NK-92 (cell line): ENCODE results near the gene SUPT7L.

Experiments used
- DNase-seq: peaks from one replicate; lab custom pipeline; 2025; ENCODE audit not compliant: unreplicated experiment; lab: John Stamatoyannopoulos, UW

Gene SUPT7L, protein sequence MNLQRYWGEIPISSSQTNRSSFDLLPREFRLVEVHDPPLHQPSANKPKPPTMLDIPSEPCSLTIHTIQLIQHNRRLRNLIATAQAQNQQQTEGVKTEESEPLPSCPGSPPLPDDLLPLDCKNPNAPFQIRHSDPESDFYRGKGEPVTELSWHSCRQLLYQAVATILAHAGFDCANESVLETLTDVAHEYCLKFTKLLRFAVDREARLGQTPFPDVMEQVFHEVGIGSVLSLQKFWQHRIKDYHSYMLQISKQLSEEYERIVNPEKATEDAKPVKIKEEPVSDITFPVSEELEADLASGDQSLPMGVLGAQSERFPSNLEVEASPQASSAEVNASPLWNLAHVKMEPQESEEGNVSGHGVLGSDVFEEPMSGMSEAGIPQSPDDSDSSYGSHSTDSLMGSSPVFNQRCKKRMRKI

GRCh38 chr2:27663285-27664153, at the start of gene SUPT7L, which contains the start of gene SLC4A1AP:
Gene SUPT7L, minus strand, starts transcription at chr2:27663614. Its CDS starts 1,422 bp downstream, at chr2:27662192.
Gene SLC4A1AP, plus strand, starts transcription at chr2:27663889. Its CDS starts 26 bp downstream, at chr2:27663915.
- DNase-seq: no peak

DNA sequence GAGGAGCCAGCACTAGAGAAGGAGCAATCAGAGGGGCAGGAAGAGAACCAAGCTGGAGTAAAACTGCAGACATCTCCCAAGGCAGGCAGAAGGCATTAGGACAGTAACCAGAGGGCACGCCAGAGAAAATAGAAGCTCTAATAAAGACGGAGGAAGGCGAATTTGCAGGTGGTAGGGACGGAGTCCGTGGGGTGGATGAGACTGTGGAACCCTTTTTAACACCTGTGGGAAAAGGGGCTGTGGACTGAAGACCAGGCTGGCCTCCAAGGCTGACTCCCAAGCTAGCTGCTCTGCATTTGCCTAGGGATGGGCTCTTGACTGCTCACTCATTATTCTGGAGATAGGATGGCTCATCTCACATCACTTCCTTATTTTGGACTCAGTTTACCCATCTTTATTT, 49.8 kb upstream of the SUPT7L start:
- no peak for DNase-seq

- DNase-seq: no peak
Observed at GRCh38 chr2:27712522-27712921, 49.1 kb upstream of the SUPT7L start.

GRCh38 chr2:27711804-27712203, 48.4 kb upstream of the SUPT7L start:
- no peak for DNase-seq

- no peak for DNase-seq
Observed at GRCh38 chr2:27710640-27711430, 47.4 kb upstream of the SUPT7L start.

GRCh38 chr2:27709960-27710575, 46.7 kb upstream of the SUPT7L start:
- no peak for DNase-seq

- DNase-seq: no peak
Observed at GRCh38 chr2:27709326-27709725, 45.9 kb upstream of the SUPT7L start.

DNA sequence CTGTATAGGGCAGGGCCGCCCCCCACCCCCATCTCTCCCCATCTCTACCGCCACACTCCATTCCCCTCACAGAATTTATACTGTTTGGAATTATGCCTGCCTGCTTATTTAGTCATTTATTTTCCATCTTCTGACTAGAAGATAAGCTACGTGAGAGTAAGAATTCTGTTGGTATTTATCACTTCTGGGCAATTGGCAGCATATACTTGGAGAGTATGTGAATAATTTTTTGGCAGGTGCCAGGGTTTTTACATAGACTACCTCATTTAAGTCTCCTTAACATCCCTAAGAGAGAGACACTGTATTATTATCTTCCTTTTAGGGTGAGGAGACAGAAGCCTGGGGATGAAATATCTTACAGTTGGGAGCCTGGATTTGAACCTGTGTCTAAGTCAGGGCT, 45.3 kb upstream of the SUPT7L start:
- DNase-seq: no peak

DNA sequence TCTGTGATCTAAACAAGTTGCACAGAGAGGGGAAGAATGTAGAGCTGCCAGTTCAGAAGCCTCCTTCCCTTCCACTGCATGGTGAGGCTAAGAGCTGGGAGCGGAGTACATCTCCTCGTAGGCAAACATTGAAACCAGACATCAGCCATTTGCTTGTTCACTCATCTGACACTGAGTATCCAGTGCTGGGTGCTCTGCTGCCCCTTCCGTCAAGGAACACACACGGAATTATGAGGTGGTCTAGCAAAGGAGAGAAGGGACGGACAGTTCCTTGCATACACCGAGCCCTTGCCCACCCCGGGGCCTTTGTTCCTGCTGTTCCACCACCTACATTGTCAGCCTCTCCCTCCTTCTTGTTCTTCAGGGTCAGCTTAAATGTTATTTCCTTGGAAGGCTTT, 44.8 kb upstream of the SUPT7L start:
- DNase-seq: no peak

GRCh38 chr2:27707462-27708256, 44.2 kb upstream of the SUPT7L start:
- no peak for DNase-seq

DNA sequence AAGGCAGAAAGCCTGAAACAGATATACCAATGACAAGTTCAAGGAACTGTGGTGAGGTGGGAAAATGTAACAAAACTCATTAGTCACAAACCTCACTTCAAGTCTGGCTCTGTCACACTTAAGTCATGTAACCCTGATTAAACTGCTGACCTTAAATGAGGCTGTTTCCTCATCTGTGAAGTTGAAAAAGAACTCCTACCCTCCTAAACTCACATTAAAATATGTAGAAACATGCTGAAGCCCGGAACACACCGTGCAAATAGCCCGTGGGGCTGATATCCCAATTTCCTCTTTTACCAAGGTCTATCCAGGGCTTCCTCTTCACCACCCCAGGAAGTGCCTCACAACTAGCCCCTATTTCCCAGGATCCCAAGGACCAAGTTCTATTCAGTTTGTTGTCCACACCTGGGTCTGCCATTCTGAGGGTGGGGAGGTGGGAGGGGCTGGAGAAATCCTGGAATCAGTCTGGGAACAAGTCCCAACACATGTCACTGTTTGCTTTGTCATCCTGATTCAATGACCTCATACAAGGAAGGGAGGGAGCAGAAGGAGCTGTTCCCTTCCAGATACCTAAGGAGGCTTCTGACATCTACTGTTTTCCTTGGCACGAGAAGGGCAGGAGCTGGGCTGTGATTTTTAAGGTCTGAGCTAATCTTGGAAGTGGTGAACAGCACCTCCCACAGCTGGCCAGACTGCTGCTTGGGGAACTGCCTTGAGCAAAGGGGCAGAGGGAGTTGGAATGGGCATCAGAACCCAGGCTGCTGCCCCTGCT, 42.6 kb upstream of the SUPT7L start:
- no peak for DNase-seq

DNA sequence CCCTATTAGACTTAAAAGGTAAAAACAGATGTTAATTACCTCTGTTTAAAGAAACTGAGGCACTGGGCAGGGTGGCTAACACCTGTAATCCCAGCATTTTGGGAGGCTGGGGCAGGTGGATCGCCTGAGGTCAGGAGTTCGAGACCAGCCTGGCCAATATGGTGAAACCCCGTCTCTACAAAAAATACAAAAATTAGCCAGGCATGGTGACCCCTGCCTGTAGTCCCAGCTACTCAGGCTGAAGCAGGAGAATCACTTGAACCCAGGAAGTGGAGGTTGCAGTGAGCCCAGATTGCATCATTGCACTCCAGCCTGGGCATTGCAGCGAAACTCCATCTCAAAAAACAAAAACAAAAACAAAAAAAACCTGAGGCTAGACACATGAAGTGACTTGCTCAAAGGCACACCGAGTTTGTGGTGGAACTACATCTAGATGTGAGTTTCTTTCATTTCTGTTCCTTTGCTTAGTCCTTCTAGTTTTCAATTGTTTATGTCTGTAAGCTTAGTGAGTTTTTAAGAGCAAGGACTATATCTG, 41.0 kb upstream of the SUPT7L start:
- DNase-seq: no peak

DNA sequence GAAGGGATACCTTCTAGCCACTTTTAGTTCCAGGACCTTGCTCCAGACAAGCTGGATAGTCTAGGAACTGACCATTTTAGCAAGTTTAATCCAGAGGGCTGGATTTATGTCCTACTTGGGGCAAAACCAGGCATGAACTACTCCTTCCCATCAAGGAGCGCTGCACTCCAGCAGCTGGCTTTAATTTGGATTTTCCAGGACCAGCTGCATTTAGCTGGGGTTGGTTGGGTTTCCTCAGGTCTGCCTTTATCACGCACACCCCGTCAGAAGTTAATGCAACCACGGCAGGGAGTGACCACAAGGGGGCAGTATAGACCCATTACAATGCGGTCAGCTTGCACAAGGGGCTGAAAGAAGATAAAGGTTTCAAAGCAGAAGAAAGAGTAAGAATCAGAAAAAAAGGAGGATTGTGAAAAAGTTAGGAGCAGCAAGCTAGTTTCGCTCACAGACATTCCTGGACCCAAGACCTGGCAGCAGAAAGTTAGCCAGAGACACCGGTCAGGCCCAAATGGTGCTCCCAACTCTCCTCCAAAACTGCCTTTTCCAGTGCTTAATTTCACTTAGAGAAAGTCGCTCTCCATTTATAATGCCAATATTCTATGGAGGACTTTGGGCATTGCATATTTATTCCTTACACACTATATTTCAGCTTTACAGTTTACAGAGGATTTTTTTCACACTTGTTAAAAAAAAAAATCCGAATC, 40.4 kb upstream of the SUPT7L start:
- DNase-seq: no peak

DNA sequence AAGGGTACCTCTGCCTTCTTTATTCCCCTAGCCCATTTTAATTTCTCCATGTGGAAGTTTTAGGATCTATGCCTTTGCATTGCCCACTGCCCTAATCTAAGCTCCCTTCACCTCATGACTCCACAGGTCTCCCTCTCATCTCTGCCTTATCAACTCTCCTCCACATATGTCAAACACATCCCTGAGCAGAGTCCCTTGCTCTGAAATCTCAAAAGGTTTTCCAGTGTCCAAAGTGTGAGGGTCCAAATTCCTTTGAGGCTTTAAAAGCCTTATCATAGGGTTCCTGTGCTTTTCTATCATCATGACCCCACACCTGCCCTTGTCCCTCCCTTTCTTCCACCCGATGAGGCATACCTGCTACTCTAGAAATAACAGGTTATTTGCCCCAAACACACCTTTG, 38.9 kb upstream of the SUPT7L start:
- no peak for DNase-seq

DNA sequence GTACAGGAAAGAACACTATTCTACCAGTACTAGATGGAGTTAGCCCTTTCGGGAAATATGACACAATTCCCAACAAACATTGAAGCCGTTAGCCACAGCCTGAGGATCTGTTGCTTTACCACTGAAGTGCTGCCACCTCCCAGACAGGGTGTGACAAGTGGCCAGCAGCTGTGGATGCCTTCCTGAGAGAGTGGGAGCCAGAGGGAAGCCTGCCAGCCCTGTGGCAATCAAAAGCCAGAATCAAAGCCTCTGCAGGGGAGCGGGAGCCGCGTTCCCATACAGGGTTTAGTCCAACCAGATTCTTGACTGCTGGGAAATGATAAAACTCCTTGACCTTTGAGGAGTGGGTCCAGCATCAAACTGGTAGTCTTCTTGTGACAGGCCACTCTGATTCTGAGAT, 38.3 kb upstream of the SUPT7L start:
- no peak for DNase-seq

DNA sequence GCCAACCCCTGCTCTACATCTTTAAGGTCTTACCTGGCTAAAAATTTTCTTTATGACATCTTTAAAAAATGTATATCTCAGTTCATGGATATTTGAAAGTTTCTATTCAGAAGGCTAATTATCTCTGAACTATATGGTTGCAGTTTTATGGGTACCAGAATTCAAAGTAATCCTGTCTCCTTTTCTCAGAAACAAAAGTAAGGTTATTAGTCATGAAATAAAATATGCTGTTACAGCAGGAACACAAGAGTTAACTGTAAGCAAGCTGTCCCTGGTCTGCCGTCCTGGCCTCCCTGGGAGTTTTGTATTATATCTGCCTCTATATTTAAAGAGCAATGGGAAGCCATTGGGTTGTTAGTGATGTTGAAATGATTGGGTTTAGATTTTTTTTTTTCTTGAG, 34.2 kb upstream of the SUPT7L start:
- DNase-seq: no peak

GRCh38 chr2:27690052-27690451, 26.6 kb upstream of the SUPT7L start:
- DNase-seq: no peak

GRCh38 chr2:27689424-27689823, 26.0 kb upstream of the SUPT7L start:
- no peak for DNase-seq
